Thoracic aorta (tissue), 2 donors: ENCODE measurements around the gene PBOV1. TPM values are rescaled to one million over a fixed set of nuclear protein-coding genes. Genes with fewer than 3 reads are reported as not detected.

Experiments used
- ATAC-seq: fragments of 150-250 bp; one replicate; pipeline ENCODE4 v1.8.0; 2017; ENCODE audit warnings: low read depth; ENCODE audit not compliant: insufficient number of reproducible peaks, low FRiP score
- DNase-seq: peaks from one replicate; pipeline ENCODE4 v3.0.0-alpha.2; 2020; ENCODE audit warnings: low spot score
- H3K27ac ChIP-seq, 2 donors: fragments of 200-600 bp; sonication (generic); 1 replicate in 1 of 2; 2 replicates in 1 of 2; pipeline ENCODE4 v1.5.1; 2016; ENCODE audit warnings: mild to moderate bottlenecking in 2 of 2, moderate library complexity in 2 of 2
- H3K27me3 ChIP-seq: fragments of 200-600 bp; sonication (generic); replicated peaks from 2 replicates; pipeline ENCODE4 v1.6.0; 2016; ENCODE audit warnings: mild to moderate bottlenecking; ENCODE audit not compliant: insufficient read depth
- H3K36me3 ChIP-seq: fragments of 200-600 bp; sonication (generic); one replicate; pipeline ENCODE4 v1.5.1; 2016
- H3K4me1 ChIP-seq, 2 donors: fragments of 200-600 bp; sonication (generic); 1 replicate in 1 of 2; 2 replicates in 1 of 2; pipeline versions ENCODE4 v1.5.1 to v1.6.0; 2016; ENCODE audit warnings: low read depth in 2 of 2, mild to moderate bottlenecking in 1 of 2; ENCODE audit not compliant: control insufficient read depth in 1 of 2
- H3K4me3 ChIP-seq: fragments of 200-600 bp; sonication (generic); 2 replicates; pipeline ENCODE4 v1.5.1; 2016; ENCODE audit warnings: mild to moderate bottlenecking
- H3K9me3 ChIP-seq: fragments of 200-600 bp; sonication (generic); 2 replicates; pipeline ENCODE4 v1.5.1; 2016
- total RNA-seq, 2 donors: library from RNA; depleted of rRNA; stranded (reverse); fragments of >200 nt; gene quantifications; one replicate each; pipeline versions ENCODE4 v1.1.0 to v1.2.3, GENCODE V29; 2016
- TF ChIP-seq, protein P1 (sequence below): fragments of 200-600 bp; sonication (generic); IDR thresholded peaks from one replicate; pipeline ENCODE4 v1.5.1; 2019; ENCODE audit warnings: antibody characterized with exemption

PBOV1 gene
- total RNA-seq, 2 donors from 2014 or later = not detected

DNA sequence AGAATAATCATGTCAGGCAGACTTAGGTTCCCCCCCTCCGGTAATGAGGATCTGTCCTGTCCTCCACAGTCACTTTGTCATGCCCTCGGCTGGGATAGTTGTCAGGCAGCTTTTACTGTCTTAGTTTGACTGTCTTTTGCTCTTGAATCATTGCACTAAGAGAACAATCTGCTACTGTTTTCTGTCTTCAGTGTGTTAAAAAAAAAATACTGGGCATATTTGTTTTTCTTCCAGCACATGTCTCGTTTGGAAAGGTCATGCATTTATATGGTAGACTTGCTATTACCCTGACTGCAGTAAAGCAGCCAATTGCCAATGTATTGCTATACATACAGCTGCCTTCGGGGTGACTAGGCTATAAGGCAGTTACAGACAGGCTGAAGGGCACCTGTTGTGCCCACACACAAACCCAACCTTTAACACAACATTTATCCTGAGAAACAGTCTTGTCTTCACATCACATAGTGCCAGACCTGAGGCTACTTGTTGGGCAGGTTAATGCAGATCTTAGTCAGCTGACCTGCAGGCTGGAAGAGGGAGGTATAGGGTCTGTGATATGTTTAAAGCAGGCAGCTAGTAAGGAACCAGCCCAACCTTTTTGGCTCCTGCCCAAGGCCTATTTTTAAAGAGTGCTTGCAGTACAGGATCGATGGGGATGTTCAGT lies 29.9 kb downstream of the PBOV1 start:
- no peaks in the 10 kb centered on the region for H3K36me3 ChIP-seq
- no peak overlapping the region for H3K27ac ChIP-seq
- TF ChIP-seq, protein P1, sequence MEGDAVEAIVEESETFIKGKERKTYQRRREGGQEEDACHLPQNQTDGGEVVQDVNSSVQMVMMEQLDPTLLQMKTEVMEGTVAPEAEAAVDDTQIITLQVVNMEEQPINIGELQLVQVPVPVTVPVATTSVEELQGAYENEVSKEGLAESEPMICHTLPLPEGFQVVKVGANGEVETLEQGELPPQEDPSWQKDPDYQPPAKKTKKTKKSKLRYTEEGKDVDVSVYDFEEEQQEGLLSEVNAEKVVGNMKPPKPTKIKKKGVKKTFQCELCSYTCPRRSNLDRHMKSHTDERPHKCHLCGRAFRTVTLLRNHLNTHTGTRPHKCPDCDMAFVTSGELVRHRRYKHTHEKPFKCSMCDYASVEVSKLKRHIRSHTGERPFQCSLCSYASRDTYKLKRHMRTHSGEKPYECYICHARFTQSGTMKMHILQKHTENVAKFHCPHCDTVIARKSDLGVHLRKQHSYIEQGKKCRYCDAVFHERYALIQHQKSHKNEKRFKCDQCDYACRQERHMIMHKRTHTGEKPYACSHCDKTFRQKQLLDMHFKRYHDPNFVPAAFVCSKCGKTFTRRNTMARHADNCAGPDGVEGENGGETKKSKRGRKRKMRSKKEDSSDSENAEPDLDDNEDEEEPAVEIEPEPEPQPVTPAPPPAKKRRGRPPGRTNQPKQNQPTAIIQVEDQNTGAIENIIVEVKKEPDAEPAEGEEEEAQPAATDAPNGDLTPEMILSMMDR = no peak
- ATAC-seq (no peak), DNase-seq (no peak)
- H3K4me1 ChIP-seq = no peaks in the 10 kb centered on the region
- no peak overlapping the region for H3K4me3 ChIP-seq
- no peaks in the 10 kb centered on the region for H3K27me3 ChIP-seq
- no peaks in the 10 kb centered on the region for H3K9me3 ChIP-seq

DNA sequence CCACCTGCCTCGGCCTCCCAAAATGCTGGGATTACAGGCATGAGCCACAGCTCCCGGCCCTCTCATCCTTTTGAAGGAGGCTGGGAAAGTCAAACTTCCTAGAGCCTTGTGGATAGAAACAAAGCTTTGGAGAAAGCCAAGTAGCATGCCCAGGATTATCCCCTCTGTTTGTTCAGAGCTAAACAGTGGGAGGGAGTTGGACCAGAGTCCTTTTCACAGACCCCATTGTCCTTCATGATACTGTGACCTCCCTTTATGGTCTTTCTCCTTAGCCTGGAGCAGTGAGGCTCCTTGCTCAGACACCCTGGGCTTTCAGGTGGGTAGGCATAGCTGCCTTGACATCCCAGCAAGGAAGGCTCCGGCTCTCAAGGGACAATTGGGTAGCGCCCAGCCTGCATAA lies 31.1 kb downstream of the PBOV1 start:
- no peaks in the 10 kb centered on the region for H3K4me1 ChIP-seq
- H3K27me3 ChIP-seq = no peaks in the 10 kb centered on the region
- DNase-seq = no peak
- no peak overlapping the region for H3K4me3 ChIP-seq
- H3K27ac ChIP-seq = no peak overlapping the region
- TF ChIP-seq, protein P1 = no peak
- no peaks in the 10 kb centered on the region for H3K36me3 ChIP-seq
- ATAC-seq = no peak
- H3K9me3 ChIP-seq = no peaks in the 10 kb centered on the region

DNA sequence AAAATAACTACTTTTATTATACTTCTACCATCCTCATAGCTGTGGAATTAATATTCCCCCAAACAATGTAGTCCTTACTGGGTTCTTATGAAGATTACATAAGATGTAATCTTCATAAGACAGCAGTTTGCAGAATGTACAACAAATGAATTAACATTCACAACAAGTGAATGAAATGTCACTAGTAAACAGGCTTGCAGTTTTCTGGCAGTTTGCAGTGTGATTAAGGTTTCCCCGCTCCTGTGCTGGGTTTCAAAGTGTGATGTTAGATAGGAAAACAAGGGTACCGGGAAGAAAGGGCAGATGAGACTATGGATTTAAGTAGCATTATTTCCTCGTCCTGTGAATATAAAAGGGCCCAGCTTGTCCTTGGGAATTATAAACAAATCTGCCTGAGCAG lies 34.1 kb downstream of the PBOV1 start:
- Histone ChIP-seq H3K27ac (no peak overlapping the region), H3K9me3 (no peaks in the 10 kb centered on the region), H3K27me3 (no peaks in the 10 kb centered on the region), H3K4me1 (no peaks in the 10 kb centered on the region), H3K36me3 (no peaks in the 10 kb centered on the region), H3K4me3 (no peak overlapping the region)
- no peak for DNase-seq
- ATAC-seq = no peak
- TF ChIP-seq, protein P1 = no peak

DNA sequence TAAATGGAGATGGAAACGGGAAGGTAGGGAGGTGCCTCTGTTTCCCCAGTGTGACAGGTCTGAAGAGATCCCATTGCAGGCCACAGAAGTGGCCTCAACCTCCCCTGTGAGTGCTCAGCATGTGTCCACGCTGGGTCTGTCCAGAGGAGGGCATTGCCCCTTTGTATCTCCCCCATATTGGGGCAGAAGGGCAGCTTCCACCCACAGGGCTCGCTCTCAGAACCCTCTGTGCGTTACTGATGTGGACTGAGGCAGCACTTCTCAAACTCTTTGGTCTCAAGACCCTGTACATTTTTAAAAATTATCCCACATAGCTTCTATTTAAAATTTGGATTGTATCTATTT lies 34.5 kb downstream of the PBOV1 start:
- no peak for DNase-seq
- Histone ChIP-seq H3K36me3 (no peaks in the 10 kb centered on the region), H3K4me3 (no peak overlapping the region), H3K9me3 (no peaks in the 10 kb centered on the region), H3K4me1 (no peaks in the 10 kb centered on the region), H3K27ac (no peak overlapping the region), H3K27me3 (no peaks in the 10 kb centered on the region)
- TF ChIP-seq, protein P1 = no peak
- ATAC-seq = no peak

DNA sequence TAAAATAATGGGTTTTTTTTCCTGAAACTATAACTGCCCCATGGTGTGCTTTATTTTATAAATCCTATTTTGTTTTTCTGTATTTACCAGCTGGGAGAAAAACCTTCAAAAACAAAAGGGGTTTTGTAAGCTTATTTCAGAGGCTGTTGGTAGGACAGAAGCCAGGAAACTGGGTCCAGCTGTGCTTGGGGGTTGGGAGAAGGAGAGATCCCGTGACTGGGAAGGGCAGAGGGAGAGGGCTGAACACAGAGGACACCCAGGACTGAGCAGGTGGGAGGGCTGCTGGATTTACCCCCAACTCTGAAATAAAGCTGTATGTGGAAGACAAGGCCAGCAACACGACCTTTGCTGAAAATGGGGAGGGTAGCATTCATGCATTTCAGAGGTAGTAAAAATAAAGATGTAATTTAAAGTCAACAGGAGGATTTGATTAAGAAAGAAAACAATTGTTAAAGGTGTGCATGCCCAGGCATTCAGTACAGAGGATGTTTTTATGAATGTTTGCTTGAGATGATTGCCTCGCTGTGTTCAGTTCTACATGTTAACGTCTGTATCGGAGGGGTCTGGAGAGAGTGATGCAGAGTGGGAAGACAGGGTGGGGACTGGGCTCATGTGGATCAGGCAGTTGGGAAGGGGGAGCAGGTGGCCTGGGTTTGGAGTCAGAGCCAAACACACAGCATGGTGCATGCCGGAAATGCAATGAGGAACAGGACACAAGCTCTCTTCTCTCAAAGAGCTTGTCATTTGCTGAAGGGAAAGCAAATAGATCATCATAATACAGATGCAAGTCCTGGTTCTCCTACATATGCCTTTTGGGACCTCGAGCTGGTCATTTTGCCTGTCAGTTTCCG lies 35.1 kb downstream of the PBOV1 start:
- ATAC-seq = no peak
- TF ChIP-seq, protein P1 = no peak
- H3K27me3 ChIP-seq = no peaks in the 10 kb centered on the region
- H3K9me3 ChIP-seq = no peaks in the 10 kb centered on the region
- no peaks in the 10 kb centered on the region for H3K4me1 ChIP-seq
- H3K27ac ChIP-seq = no peak overlapping the region
- no peak for DNase-seq
- H3K4me3 ChIP-seq = no peak overlapping the region
- no peaks in the 10 kb centered on the region for H3K36me3 ChIP-seq
